Measurements from ENCODE around the gene TCTN3. TPM values are rescaled to one million over a fixed set of nuclear protein-coding genes. Genes with fewer than 3 reads are reported as not detected.

TCTN3 gene, protein sequence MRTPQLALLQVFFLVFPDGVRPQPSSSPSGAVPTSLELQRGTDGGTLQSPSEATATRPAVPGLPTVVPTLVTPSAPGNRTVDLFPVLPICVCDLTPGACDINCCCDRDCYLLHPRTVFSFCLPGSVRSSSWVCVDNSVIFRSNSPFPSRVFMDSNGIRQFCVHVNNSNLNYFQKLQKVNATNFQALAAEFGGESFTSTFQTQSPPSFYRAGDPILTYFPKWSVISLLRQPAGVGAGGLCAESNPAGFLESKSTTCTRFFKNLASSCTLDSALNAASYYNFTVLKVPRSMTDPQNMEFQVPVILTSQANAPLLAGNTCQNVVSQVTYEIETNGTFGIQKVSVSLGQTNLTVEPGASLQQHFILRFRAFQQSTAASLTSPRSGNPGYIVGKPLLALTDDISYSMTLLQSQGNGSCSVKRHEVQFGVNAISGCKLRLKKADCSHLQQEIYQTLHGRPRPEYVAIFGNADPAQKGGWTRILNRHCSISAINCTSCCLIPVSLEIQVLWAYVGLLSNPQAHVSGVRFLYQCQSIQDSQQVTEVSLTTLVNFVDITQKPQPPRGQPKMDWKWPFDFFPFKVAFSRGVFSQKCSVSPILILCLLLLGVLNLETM
- total RNA-seq, result 10 to 100 TPM; 15.1 to 16.9 TPM
- polyA plus RNA-seq, result 10 to 100 TPM; 17.7 to 18.3 TPM

DNA sequence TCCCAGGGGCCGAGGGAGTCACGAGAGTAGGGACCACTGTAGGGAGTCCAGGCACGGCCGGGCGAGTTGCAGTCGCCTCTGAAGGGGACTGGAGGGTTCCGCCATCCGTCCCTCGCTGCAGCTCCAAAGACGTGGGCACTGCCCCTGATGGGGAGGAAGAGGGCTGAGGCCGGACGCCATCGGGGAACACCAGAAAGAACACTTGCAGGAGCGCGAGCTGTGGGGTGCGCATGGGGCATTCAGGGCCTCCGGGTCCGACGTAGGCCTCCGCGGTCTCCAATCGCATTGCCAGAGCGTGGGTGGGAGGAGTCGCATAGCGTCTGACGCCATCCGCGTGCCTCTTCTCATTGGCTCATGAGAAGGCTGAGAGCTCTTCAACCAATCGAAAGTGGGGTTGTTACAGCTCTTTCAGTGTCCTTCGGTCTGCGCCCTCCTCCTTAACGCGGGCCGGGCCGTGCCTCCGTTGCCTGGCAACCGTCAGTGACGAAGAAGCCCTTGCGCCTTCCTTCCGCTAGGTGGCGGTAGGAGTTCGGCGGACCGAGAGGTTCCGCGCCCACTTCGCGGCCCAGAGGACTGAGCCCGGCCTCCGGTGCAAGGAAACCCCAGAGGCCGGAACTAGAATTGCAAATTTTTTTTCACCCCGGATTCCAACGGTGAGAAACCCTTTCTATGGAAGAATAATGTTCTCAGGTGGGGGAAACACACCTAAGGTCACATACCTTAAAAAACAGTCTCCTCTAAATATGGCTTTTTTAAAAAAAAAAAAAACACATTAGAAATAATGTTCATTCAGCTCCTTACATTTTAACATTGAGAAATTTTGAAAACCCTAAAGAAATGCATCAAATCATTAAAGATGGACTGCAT lies at the start of gene TCTN3:
TCTN3 (minus strand) TSS at position 260 of the 867 bp plus-strand sequence; CDS start at position 232, 28 bp downstream.
- H3K36me3 ChIP-seq (ENCODE audit: control insufficient read depth in 4 of 4, insufficient read depth in 3 of 4, low read depth in 1 of 4, low read length in 3 of 4), result peaks cover 0 to 9% (median 4%) of the 10 kb centered on the region in 4 donors
- H3K4me1 ChIP-seq (ENCODE audit: control insufficient read depth in 4 of 4, insufficient read depth in 4 of 4, low read length in 3 of 4), result peaks cover 3 to 15% (median 8%) of the 10 kb centered on the region in 4 donors
- no peaks in the 10 kb centered on the region for H3K27me3 ChIP-seq (ENCODE audit: control insufficient read depth in 4 of 4, insufficient read depth in 4 of 4, low read length in 3 of 4)
- peak within 1 kb of the TSS; percentile 68 to 87 (median 82) for H3K4me3 ChIP-seq (ENCODE audit: low read depth in 1 of 3, low read length in 3 of 3)
- DNase-seq (ENCODE audit: low spot score), result peak; percentile 95
- TF ChIP-seq TAF1 (conservative IDR thresholded peaks at IDR 0.05), result no peak
- peak; percentile 90 to 95 for TF ChIP-seq EGR1 (IDR thresholded peaks at IDR 0.05; ENCODE audit: low read depth in 2 of 2)
- TF ChIP-seq, protein P1, sequence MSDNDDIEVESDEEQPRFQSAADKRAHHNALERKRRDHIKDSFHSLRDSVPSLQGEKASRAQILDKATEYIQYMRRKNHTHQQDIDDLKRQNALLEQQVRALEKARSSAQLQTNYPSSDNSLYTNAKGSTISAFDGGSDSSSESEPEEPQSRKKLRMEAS (IDR thresholded peaks at IDR 0.05), result peak; percentile 89
- TF ChIP-seq FOXA2 (IDR thresholded peaks at IDR 0.05), result no peak
- TF ChIP-seq, protein P2, sequence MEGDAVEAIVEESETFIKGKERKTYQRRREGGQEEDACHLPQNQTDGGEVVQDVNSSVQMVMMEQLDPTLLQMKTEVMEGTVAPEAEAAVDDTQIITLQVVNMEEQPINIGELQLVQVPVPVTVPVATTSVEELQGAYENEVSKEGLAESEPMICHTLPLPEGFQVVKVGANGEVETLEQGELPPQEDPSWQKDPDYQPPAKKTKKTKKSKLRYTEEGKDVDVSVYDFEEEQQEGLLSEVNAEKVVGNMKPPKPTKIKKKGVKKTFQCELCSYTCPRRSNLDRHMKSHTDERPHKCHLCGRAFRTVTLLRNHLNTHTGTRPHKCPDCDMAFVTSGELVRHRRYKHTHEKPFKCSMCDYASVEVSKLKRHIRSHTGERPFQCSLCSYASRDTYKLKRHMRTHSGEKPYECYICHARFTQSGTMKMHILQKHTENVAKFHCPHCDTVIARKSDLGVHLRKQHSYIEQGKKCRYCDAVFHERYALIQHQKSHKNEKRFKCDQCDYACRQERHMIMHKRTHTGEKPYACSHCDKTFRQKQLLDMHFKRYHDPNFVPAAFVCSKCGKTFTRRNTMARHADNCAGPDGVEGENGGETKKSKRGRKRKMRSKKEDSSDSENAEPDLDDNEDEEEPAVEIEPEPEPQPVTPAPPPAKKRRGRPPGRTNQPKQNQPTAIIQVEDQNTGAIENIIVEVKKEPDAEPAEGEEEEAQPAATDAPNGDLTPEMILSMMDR (IDR thresholded peaks at IDR 0.05; ENCODE audit: low read depth, low read length, missing input control), result peak; percentile 100
- TF ChIP-seq, protein P3, sequence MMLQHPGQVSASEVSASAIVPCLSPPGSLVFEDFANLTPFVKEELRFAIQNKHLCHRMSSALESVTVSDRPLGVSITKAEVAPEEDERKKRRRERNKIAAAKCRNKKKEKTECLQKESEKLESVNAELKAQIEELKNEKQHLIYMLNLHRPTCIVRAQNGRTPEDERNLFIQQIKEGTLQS (IDR thresholded peaks at IDR 0.05), result peak; percentile 53
- peak in 1 of 2 donors; percentile 29 for TF ChIP-seq HNF4A (conservative IDR thresholded peaks at IDR 0.05)
- peak in 1 of 2 donors; percentile 39 for TF ChIP-seq JUND (IDR thresholded peaks at IDR 0.05)
- TF ChIP-seq, protein P4, sequence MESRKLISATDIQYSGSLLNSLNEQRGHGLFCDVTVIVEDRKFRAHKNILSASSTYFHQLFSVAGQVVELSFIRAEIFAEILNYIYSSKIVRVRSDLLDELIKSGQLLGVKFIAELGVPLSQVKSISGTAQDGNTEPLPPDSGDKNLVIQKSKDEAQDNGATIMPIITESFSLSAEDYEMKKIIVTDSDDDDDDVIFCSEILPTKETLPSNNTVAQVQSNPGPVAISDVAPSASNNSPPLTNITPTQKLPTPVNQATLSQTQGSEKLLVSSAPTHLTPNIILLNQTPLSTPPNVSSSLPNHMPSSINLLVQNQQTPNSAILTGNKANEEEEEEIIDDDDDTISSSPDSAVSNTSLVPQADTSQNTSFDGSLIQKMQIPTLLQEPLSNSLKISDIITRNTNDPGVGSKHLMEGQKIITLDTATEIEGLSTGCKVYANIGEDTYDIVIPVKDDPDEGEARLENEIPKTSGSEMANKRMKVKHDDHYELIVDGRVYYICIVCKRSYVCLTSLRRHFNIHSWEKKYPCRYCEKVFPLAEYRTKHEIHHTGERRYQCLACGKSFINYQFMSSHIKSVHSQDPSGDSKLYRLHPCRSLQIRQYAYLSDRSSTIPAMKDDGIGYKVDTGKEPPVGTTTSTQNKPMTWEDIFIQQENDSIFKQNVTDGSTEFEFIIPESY (IDR thresholded peaks at IDR 0.05), result no peak
- no peak for TF ChIP-seq NR2F2 (IDR thresholded peaks at IDR 0.05)
- TF ChIP-seq HNF4G (IDR thresholded peaks at IDR 0.05), result no peak
- TF ChIP-seq YY1 (IDR thresholded peaks at IDR 0.05), result peak; percentile 64
- peak; percentile 44 to 46 for TF ChIP-seq RXRA (IDR thresholded peaks at IDR 0.05)
- peak; percentile 98 for TF ChIP-seq SP1 (IDR thresholded peaks at IDR 0.05)
- peak; percentile 97 to 99 for TF ChIP-seq RAD21 (IDR thresholded peaks at IDR 0.05)
- TF ChIP-seq FOXA1 (IDR thresholded peaks at IDR 0.05), result no peak
- TF ChIP-seq, protein P5, sequence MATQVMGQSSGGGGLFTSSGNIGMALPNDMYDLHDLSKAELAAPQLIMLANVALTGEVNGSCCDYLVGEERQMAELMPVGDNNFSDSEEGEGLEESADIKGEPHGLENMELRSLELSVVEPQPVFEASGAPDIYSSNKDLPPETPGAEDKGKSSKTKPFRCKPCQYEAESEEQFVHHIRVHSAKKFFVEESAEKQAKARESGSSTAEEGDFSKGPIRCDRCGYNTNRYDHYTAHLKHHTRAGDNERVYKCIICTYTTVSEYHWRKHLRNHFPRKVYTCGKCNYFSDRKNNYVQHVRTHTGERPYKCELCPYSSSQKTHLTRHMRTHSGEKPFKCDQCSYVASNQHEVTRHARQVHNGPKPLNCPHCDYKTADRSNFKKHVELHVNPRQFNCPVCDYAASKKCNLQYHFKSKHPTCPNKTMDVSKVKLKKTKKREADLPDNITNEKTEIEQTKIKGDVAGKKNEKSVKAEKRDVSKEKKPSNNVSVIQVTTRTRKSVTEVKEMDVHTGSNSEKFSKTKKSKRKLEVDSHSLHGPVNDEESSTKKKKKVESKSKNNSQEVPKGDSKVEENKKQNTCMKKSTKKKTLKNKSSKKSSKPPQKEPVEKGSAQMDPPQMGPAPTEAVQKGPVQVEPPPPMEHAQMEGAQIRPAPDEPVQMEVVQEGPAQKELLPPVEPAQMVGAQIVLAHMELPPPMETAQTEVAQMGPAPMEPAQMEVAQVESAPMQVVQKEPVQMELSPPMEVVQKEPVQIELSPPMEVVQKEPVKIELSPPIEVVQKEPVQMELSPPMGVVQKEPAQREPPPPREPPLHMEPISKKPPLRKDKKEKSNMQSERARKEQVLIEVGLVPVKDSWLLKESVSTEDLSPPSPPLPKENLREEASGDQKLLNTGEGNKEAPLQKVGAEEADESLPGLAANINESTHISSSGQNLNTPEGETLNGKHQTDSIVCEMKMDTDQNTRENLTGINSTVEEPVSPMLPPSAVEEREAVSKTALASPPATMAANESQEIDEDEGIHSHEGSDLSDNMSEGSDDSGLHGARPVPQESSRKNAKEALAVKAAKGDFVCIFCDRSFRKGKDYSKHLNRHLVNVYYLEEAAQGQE (IDR thresholded peaks at IDR 0.05), result no peak
- TF ChIP-seq GABPA (IDR thresholded peaks at IDR 0.05 in 1 of 2, conservative IDR thresholded peaks at IDR 0.05 in 1 of 2), result peak; percentile 24 to 66
- H3K9me3 ChIP-seq (ENCODE audit: control insufficient read depth in 4 of 4, low read length in 3 of 4), result no peaks in the 10 kb centered on the region
- H3K27ac ChIP-seq (ENCODE audit: low read depth in 1 of 2, low read length in 2 of 2), result peak within 1 kb of the TSS; percentile 44 to 58
- peak within 1 kb of the TSS; percentile 84 to 87 for H3K9ac ChIP-seq (ENCODE audit: low read depth in 1 of 2, low read length in 2 of 2)
- WGBS, result under 1% methylated on average over 53 of the region's 53 CpGs
